Sigmoid colon (tissue), 4 donors: Measurements from ENCODE around the gene MED13L.

Source experiments
- EP300 ChIP-seq, 4 donors: sonication (generic); formaldehyde crosslinking; IDR thresholded peaks; one replicate each; pipeline ENCODE4 v1.6.1; 2017; ENCODE audit warnings: antibody characterized with exemption in 4 of 4
- POLR2A ChIP-seq, 2 donors: fragments of 450-650 bp; IDR thresholded peaks; one replicate each; pipeline ENCODE4 v1.6.1; 2016; ENCODE audit warnings: antibody characterized with exemption in 2 of 2, mild to moderate bottlenecking in 2 of 2, moderate library complexity in 2 of 2
- POLR2AphosphoS5 ChIP-seq, 4 donors: sonication (generic); formaldehyde crosslinking; IDR thresholded peaks; one replicate each; pipeline ENCODE4 v1.6.1; 2017; ENCODE audit warnings: antibody characterized with exemption in 4 of 4
- TF ChIP-seq, protein P1 (sequence below), 4 experiments: fragments of 450-650 bp in 3 of 4; fragments of 200-600 bp in 1 of 4; IDR thresholded peaks; one replicate each; pipeline ENCODE4 v1.5.1; 2016 to 2019; ENCODE audit warnings: antibody characterized with exemption in 4 of 4, mild to moderate bottlenecking in 3 of 4, moderate library complexity in 2 of 4

DNA sequence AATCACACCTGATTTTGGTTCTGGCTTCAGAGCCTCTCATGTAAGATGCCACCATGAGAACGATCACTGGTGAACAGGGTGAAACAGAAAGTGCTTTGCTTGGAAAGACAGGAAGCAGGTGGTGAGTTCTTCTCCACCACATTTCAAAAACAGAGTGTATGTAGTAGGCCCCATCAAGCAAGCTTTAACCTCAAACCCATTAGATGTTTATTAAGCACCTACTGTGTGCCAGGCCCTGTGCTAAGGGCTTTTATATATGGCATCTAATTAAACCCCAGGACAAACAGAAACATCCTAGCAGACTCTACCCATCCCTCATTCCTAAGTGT, 47.8 kb upstream of the MED13L start:
- TF ChIP-seq, protein P1, sequence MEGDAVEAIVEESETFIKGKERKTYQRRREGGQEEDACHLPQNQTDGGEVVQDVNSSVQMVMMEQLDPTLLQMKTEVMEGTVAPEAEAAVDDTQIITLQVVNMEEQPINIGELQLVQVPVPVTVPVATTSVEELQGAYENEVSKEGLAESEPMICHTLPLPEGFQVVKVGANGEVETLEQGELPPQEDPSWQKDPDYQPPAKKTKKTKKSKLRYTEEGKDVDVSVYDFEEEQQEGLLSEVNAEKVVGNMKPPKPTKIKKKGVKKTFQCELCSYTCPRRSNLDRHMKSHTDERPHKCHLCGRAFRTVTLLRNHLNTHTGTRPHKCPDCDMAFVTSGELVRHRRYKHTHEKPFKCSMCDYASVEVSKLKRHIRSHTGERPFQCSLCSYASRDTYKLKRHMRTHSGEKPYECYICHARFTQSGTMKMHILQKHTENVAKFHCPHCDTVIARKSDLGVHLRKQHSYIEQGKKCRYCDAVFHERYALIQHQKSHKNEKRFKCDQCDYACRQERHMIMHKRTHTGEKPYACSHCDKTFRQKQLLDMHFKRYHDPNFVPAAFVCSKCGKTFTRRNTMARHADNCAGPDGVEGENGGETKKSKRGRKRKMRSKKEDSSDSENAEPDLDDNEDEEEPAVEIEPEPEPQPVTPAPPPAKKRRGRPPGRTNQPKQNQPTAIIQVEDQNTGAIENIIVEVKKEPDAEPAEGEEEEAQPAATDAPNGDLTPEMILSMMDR (IDR thresholded peaks at IDR 0.05): no peak
- TF ChIP-seq EP300 (IDR thresholded peaks at IDR 0.05): no peak
- no peak for TF ChIP-seq POLR2A (IDR thresholded peaks at IDR 0.05)
- no peak for TF ChIP-seq POLR2AphosphoS5 (IDR thresholded peaks at IDR 0.05)
